Fibroblast of gingiva (primary cell): ENCODE results near the gene SAT1.
"Not testable (repeated sequence)": the region's sequence is repeated elsewhere in the genome, so short reads cannot be mapped to it uniquely, and the experiment has no call there.

Source experiments
- DNase-seq: peaks from one replicate; pipeline ENCODE4 v3.0.0-alpha.2; 2011; ENCODE audit warnings: low read depth

The SAT1 gene

GRCh38 chrX:23782863-23783588, at the start of gene SAT1:
TSS of gene SAT1 (plus strand) at chrX:23783173. CDS start at chrX:23783352, 179 bp downstream.
- peak; percentile 95 for DNase-seq

DNA sequence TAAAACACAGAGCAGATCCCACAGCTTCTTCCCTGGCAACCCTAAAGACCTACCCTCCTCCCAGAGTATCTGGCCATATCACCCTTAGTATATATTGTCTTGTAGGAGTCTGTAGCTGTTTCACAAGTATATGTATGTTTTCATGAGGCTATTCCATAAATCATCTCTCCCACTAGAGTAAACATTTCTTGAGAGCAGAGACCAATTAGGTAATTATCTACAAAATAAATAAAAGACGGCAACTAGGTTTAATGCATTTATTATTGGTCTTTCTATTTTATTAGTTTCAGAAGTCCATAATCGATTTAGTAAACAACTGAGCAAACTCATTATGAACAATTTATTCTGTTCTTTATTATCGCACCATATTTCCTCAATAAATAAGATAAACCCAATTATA, 46.9 kb upstream of the SAT1 start:
- no peak for DNase-seq

DNA sequence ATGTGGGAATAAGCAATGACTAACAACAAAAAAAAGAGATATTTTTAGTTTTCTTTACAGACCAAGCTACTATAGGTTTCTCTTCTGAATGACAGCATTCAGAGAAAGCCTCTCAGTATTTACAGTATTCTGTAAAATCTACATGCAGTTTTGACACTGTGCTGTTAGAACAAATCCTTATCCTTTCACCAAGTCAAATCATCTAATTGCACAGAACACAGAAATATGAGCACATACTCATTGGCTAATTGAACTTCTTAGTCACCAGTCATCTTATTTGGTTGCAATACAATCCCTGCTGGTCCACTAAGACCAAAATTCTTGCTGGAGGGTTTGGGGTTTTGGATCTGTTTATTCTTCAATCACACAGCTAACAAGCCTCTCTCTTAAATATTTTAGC, 45.6 kb upstream of the SAT1 start:
- DNase-seq, result peak; percentile 39

DNA sequence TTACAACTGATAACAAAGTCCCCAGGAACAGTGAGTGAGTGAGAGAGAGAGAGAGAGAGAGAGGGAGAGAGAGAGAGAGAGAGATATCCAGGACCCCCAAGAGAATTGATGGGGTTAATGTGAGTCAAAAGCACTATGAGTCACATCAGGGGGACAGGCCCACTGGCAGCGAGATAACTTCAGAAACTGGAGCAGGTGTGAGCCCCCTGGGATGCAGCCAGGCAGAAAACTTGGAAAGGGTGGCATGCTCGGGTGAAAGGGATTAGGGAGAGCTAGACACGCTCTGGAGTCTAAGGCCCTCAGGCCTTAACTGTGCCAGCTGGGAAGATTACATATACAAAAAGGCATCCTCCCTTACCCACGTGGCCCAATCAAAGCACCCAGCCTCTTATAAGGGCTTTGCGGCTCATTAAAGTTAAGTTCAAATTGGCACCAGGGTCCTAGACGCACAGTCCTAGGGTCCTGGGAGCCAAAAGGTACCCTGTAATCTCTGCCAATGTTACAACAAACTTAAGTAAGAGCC, 40.7 kb upstream of the SAT1 start:
- peak; percentile 82 for DNase-seq

- peak; percentile 96 for DNase-seq
Observed at GRCh38 chrX:23742697-23743622, 40.0 kb upstream of the SAT1 start, which contains the start of gene ACOT9. TSS of gene ACOT9 (minus strand) at chrX:23743276. CDS start at chrX:23743144, 132 bp downstream.

- DNase-seq, result not testable (repeated sequence)
Observed at GRCh38 chrX:23743623-23743971, 39.4 kb upstream of the SAT1 start.

DNA sequence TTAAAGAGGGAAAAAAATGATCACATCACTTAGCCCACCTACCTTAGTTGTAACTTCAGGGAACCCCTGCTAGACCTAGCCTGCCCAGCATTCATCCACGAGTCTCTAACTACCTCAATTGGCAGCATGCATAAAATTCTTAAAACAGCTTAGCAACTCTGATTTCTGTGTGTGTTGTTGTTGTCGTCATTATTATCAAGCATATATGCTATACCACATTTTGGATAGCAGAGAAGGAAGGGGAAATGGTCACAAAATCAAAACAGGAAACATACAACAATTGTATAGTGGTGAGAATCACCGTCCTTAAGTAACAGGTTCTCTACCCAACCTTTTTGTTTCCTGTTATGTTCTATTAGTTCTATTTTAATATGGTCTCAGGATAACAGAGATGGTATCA, 37.2 kb upstream of the SAT1 start:
- no peak for DNase-seq

GRCh38 chrX:23749129-23749528, 33.8 kb upstream of the SAT1 start:
- no peak for DNase-seq

DNA sequence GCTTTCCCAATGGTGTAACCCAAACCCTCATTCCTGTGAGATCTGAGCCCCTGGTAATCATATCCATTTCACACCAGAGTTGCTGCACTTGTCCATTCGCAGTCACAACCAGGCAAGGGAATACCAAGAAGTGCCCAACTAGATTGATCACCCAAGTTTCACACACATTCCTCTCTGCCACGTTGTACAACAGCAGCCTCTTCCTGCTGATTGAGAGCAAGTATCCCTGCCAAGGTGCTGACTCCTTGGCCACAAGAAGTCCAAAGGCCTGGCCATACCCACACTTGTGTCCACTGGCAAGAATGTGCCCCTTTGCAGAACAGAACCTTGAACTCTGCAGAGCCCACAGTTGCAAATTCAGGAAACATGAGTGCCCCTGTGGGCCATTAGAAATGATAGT, 33.4 kb upstream of the SAT1 start:
- peak; percentile 1 for DNase-seq

DNA sequence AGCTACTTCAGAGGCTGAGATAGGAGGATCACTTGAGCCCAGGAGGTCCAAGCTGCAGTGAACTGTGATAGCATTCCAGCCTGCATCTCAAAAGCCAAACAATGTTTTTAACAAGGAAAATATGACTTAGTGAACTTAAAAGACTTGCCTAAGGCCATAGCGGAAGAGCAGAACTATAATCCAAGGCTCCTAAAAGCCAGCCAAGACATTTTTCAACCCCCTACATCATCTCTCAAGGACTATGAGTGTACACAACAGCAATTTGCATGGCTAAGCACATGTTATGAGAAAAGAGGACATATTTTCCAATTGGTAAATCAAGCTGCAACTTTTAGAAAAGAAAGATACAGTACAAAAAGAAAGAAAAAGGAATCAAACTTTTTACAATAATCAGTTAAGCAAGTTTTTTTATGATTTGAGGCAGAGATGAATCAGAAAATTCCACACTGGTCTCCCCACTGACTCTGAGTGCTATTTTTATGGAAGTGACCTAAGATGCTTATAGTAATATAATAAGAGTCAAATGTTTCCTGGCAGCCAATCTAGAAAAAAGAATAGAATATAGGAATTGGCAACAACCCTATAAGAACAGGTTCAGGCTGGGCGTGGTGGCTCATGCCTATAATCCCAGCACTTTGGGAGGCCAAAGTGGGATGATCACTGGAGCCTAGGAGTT, 30.1 kb upstream of the SAT1 start:
- DNase-seq, result peak; percentile 82

DNA sequence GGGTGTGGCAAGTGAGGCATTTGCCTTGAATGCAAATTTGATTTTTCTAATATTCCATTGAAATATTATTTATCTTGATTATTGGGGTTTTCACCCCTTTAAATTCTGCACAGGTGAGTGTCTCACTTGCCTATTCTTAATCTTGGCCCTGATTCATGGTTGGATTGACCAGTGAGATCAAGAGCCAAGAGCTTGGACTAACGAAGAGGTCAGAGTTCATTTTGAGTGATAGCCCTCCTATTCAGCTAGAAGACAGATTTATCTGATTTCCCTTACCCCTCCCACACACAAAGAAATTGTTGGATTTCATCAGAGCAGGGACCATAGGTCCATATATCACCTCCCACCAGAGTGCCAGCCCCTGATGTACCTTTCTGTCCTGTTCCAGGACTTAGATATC, 28.3 kb upstream of the SAT1 start:
- no peak for DNase-seq

- peak; percentile 21 for DNase-seq
Observed at GRCh38 chrX:23756165-23756564, 26.8 kb upstream of the SAT1 start.

- DNase-seq, result peak; percentile 28
Observed at GRCh38 chrX:23759821-23760220, 23.2 kb upstream of the SAT1 start.

- no peak for DNase-seq
Observed at GRCh38 chrX:23764188-23764984, 18.6 kb upstream of the SAT1 start.

DNA sequence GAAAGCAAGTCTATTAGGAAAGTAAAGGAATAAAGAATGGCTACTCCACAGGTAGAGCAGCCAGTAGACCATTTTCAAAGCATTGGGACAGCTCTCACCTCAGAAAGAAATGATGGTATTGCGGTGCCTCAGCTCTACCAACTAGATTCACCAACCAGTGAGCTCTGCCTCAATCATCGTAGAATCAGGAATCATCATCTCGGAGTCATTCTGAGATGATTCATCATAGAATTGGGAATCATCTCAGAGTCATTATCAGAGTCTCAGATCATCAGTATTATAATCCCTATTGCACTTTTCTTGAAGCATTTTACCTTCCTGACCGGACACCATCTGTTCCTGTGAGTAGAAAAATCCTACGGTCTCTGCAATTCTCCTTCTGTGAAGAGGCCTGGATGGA, 17.5 kb upstream of the SAT1 start:
- no peak for DNase-seq

DNA sequence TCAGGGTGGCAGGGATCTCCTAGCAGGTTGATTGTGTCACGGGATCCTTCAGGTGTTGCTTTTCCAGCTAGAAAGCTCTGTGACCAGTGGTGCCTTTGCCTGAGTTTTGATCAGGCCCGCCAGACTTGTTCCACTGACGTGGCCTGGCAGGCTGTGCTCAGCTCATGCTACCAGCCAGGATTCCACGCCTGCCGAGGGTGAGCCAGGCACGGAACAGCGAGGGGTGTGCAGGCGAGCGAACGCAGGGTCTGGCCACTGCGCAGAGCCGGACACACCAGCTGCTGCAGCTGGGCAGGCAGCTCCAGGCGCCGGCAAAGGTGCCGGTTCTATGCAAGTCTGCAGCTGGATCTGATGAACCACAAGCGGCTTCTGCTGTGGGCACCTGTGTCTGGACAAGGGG, 17.1 kb upstream of the SAT1 start:
- DNase-seq, result no peak

GRCh38 chrX:23766650-23767551, 16.1 kb upstream of the SAT1 start:
- no peak for DNase-seq

- DNase-seq, result no peak
Observed at GRCh38 chrX:23770142-23770541, 12.8 kb upstream of the SAT1 start.

- DNase-seq, result not testable (repeated sequence)
Observed at GRCh38 chrX:23771086-23771485, 11.9 kb upstream of the SAT1 start.

- DNase-seq, result no peak
Observed at GRCh38 chrX:23773601-23774175, 9.3 kb upstream of the SAT1 start.
